GM21367 (cell line): ENCODE data around the gene SEMA4D.

Source experiments
- ATAC-seq: cut with Tn5 transposase; IDR thresholded peaks from one replicate; pipeline ENCODE4 v1.9.1; 2021; ENCODE audit not compliant: unreplicated experiment

Gene SEMA4D

DNA sequence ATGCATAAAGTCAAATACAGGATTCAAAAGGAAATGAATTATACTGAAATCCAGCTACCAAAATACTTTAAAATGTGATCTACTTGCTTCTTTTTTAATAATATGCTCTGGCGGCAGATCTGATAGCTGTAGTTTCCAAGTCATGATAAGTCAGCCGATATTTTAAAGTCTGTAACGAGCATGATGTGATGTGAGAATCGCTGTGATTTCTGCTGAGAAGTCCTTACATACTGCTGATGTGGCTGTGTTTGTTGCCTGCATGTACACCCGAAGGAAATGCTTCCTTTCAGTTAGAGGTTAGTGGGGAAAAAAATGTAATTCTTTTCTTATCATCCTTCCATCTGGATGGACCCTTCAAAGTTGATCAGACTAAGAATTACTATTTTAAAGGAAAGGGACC lies 4.8 kb upstream of the SEMA4D start:
- no peak for ATAC-seq

DNA sequence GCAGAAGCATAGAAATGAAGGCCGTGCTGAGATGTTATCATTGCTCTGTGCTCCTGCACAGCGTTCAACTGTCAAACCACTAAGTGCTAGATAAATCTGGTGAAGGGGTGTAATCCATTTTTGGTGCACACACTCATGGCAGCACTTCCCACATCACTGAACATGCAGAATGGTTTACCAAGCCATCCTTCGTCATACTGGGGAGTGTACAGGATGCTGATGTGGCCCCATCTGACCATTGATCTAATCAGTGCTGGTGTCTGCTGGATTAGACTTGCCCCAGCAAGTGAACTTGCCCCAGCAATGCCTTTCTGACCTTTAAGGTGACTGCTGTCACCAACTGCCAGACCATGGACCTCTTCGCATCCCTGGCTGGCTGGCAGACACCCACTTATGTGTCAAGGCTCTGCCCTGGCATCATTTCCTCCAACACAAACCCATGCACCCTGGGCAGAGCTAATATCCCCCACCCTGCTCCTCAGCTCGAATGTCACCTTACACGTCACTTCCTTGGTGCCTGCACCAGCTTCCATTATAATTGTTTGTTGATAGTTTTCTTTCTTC lies 4.2 kb upstream of the SEMA4D start:
- ATAC-seq, result no peak

- ATAC-seq, result no peak
These were observed 3.5 kb upstream of the SEMA4D start for GRCh38 chr9:89501311-89501898.

DNA sequence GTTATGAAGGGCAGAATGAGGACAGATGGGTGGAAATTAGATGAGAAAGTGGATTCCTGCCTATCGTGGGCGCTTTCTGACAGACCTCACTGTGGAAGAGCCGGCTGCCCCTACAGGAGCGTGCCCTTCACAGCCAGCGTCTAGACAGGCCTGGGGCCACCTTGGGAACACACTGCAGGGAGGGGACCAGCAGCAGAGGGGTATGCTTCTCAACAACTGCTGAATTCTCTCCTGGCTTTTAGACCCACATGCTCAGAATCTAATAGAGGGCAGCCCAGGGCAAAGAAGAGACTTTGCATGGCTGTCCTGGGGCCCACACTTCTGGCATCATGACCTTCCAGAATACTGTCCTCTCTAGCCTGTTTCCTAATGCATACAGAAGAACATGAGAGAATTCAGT lies 2.1 kb upstream of the SEMA4D start:
- ATAC-seq, result no peak

- ATAC-seq, result peak; percentile 37
These were observed 1.1 kb upstream of the SEMA4D start for GRCh38 chr9:89498852-89499480.

GRCh38 chr9:89497257-89497963 lies 503 bp downstream of the SEMA4D start:
- no peak for ATAC-seq

GRCh38 chr9:89496645-89497256 lies 1.2 kb downstream of the SEMA4D start:
- ATAC-seq, result no peak

DNA sequence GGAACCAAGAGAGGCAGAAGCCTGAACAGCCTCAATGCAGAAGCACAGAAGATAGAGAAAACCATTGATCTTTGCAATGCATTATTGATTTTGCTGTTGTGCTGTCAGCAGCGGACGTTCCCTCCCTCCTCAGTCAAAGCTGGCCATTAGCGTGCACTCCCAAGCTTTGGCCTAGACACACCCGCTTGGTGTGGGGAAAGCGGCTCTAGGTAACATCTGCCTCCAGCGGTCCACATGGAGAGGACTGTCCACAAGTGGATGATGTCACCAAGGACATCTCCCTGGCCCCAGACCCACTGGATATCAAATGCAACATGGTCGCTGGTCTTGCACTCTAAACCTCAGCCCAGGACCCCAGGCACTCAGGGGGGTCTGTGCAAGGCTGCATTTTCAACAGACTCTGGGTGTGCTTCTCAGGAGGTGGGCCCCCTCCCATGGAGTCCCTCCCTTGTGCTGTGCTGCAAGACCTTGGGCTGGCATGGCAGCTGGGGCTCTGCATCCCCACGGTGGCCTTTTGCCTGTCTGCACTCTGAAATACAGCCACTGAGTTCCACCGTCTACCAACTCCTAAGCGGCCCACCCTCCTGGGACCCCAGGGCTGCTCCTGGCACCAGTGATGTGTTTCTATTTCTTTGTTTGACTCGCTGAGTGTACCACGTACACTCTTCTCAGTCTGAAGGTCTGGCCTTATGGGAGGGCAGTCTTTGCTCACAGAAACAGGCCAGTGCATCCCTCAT lies 1.9 kb downstream of the SEMA4D start:
- no peak for ATAC-seq

GRCh38 chr9:89494199-89494598 lies 3.7 kb downstream of the SEMA4D start:
- no peak for ATAC-seq

GRCh38 chr9:89493671-89494070 lies 4.2 kb downstream of the SEMA4D start:
- ATAC-seq, result no peak

GRCh38 chr9:89493181-89493580 lies 4.7 kb downstream of the SEMA4D start:
- ATAC-seq, result no peak

GRCh38 chr9:89492586-89492985 lies 5.3 kb downstream of the SEMA4D start:
- ATAC-seq, result no peak

- ATAC-seq, result no peak
These were observed 6.2 kb downstream of the SEMA4D start for GRCh38 chr9:89491694-89492093.

DNA sequence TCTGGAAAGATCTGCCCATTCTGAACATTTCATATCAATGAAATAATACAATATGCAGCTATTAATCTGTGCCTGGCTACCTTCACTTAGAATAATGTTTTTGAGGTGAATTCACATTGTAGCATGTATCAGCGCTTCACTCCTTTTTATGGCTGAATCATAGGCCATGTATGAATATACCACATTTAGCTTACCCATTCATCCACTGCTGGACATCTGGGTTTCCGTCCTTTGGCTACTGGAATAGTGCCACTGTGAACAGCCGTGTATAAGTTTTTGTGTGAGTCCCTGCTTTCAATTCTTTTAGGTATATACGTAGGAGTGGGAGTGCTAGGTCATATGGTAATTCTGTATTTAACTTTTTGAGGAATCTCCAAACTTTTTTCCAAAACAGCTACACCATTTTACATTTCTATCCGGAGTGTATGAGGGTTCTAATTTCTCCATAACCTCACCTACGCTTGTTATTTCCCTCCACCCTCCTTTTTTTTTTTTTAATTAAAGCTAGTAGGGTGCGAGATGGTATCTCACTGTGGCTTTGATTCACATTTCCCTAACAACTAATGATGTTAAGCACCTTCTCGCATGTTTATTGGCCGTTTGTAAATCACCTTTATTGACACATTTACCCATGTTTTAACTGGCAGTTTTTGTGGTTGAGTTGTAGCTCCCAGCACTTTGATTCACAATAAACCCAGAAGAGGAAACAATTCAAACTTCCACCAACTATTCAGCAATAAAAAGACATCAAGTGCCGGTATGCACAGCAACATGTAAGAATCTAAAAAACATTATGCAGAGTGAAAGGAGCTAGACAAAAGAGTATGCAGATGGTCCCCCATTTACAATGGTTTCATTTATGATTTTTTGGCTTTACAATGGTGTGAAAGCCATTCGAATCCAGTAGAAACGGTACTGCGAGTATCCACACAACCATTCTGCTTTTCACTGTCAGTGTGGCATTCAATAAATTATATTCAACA lies 8.1 kb downstream of the SEMA4D start:
- ATAC-seq, result no peak

GRCh38 chr9:89488936-89489335 lies 9.0 kb downstream of the SEMA4D start:
- no peak for ATAC-seq

GRCh38 chr9:89488131-89488530 lies 9.8 kb downstream of the SEMA4D start:
- no peak for ATAC-seq

GRCh38 chr9:89486681-89487080 lies 11.2 kb downstream of the SEMA4D start:
- ATAC-seq, result no peak

DNA sequence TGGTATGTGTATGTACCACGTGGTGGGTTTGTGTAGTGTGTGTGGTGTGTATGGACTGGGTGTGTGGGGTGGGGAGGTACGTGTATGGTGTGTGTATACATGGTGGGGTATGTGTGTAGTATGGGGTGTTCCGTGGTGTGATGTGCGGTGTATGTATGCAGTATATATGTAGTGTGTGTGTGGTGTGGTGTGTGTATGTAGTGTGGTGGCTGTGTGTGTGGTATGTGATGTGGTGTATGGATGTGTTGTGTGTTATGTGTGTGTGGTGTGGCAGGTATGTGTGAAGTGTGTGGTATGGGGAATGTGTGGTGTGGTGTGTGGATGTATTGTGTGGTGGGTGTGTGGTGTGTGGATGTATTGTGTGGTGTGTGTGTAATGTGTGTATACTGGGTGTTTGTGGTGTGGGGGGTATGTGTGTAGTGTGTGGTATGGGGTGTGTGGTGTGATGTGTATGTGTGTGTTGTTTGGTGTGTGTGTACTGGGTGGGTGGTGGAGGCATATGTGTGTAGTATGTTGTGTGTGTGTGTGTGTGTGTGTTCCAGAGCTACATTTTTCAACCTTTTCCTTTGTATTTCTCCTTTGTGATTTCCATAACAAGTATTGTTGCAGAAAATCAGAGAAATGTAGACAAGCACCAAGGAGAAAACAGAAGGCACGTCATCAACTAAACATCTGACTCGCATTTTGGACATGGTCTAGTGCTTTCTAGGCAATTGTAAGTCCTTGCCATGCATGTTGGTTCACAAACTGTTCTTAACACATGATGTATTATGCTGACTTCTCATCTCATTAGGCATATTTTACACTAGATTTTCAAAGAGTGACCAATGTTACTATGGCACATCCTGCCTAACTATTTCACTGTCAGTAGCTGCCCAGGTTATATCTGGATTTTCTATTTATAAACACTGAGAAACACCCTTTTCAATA lies 13.2 kb downstream of the SEMA4D start:
- peak; percentile 39 for ATAC-seq
